SK-N-SH treated with all-trans-retinoic acid at 6 μM for 48 hours (cell line): ENCODE measurements around the gene ZNF813.

Source experiments
- ATAC-seq: fragments of 200-7000 bp; cut with Tn5 transposase; 3 replicates; pipeline ENCODE4 v1.9.1; 2020; ENCODE audit warnings: mild to moderate bottlenecking, moderate library complexity
- ESRRG ChIP-seq: fragments of 250-450 bp; sonication (Bioruptor Pico); IDR thresholded peaks from 2 replicates; pipeline ENCODE4 v1.6.1; 2021; ENCODE audit warnings: mild to moderate bottlenecking
- RARB ChIP-seq: fragments of 250-450 bp; sonication (Bioruptor Pico); IDR thresholded peaks from 2 replicates; pipeline ENCODE4 v1.8.0; 2021; ENCODE audit warnings: mild to moderate bottlenecking, moderate library complexity
- SNAI2 ChIP-seq: fragments of 250-450 bp; sonication (Bioruptor Pico); IDR thresholded peaks from 2 replicates; pipeline ENCODE4 v1.5.0; 2020; ENCODE audit warnings: mild to moderate bottlenecking, moderate library complexity
- TOX ChIP-seq: fragments of 250-450 bp; sonication (Bioruptor Pico); IDR thresholded peaks from 2 replicates; pipeline ENCODE4 v1.8.0; 2021; ENCODE audit warnings: mild to moderate bottlenecking, moderate library complexity, borderline replicate concordance
- TSHZ2 ChIP-seq: fragments of 250-450 bp; sonication (Bioruptor Pico); IDR thresholded peaks from 2 replicates; pipeline ENCODE4 v1.5.0; 2020; ENCODE audit warnings: mild to moderate bottlenecking, moderate library complexity
- ZNF565 ChIP-seq: fragments of 450-650 bp; formaldehyde crosslinking; conservative IDR thresholded peaks from 2 replicates; pipeline ENCODE4 v1.5.0; 2020; ENCODE audit warnings: low read depth, mild to moderate bottlenecking, moderate library complexity

The ZNF813 gene

GRCh38 chr19:53545271-53546065, 77.9 kb downstream of the ZNF813 start:
- ATAC-seq, result no peak
- no peak for TF ChIP-seq TSHZ2 (CRISPR knock-in tag)
- TF ChIP-seq RARB, result no peak
- TF ChIP-seq ESRRG (CRISPR knock-in tag), result no peak
- no peak for TF ChIP-seq TOX
- no peak for TF ChIP-seq ZNF565 (CRISPR knock-in tag)
- TF ChIP-seq SNAI2 (CRISPR knock-in tag), result no peak
